Gastrocnemius medialis (tissue), 4 donors: ENCODE data around the gene PRR33.

Experiments used
- POLR2A ChIP-seq, 2 donors: fragments of 450-650 bp; IDR thresholded peaks; one replicate each; pipeline ENCODE4 v1.6.1; 2017; ENCODE audit warnings: antibody characterized with exemption in 2 of 2, mild to moderate bottlenecking in 2 of 2, moderate library complexity in 2 of 2
- TF ChIP-seq, protein P1 (sequence below), 5 experiments: fragments of 450-650 bp in 3 of 5; fragments of 200-600 bp in 2 of 5; sonication (generic) in 2 of 5; IDR thresholded peaks in 4 of 5; conservative IDR thresholded peaks in 1 of 5; 1 replicate in 4 of 5; 2 replicates in 1 of 5; pipeline ENCODE4 v1.5.1; 2016 to 2019; ENCODE audit warnings: antibody characterized with exemption in 5 of 5, mild to moderate bottlenecking in 3 of 5, moderate library complexity in 3 of 5

DNA sequence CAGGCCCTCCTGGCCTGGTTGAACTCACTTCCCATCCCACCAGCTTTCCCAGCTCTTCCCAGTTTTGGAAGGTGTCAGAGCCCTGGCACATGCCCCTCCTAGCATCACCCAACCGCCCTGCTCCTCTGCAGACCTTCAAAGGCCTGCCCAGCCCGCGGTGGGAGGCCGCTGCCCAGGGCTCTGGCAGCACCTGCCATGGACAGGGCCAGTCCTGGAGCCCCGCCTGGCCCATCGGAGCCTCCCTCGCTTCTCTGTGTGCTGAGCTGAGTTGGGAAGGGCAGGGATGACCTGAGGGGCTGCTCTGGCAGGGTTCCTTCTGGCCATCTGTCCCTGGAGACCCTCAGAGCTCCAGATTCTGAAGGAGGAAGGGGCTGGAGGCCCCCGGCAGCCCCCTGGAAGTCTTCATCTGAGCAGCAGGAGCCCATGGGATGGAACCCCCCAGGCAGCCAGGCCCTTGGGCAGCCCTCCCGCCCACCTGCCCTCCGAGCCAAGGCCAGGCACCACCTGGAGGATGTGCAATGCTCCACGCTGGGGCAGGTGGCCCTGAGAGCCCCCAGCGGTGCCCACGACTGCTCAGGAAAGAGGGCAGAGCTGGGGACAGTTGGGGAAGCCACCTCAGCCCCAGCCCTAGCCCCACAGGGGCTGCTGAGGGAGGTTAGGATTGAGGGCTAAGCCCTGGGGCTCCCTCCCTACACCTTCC is 35.2 kb downstream of the PRR33 start:
- TF ChIP-seq, protein P1, sequence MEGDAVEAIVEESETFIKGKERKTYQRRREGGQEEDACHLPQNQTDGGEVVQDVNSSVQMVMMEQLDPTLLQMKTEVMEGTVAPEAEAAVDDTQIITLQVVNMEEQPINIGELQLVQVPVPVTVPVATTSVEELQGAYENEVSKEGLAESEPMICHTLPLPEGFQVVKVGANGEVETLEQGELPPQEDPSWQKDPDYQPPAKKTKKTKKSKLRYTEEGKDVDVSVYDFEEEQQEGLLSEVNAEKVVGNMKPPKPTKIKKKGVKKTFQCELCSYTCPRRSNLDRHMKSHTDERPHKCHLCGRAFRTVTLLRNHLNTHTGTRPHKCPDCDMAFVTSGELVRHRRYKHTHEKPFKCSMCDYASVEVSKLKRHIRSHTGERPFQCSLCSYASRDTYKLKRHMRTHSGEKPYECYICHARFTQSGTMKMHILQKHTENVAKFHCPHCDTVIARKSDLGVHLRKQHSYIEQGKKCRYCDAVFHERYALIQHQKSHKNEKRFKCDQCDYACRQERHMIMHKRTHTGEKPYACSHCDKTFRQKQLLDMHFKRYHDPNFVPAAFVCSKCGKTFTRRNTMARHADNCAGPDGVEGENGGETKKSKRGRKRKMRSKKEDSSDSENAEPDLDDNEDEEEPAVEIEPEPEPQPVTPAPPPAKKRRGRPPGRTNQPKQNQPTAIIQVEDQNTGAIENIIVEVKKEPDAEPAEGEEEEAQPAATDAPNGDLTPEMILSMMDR (IDR thresholded peaks at IDR 0.05 in 4 of 5, conservative IDR thresholded peaks at IDR 0.05 in 1 of 5), result no peak
- no peak for TF ChIP-seq POLR2A (IDR thresholded peaks at IDR 0.05)
